NCI-H1092 (cell line): ENCODE results near the gene IDH3B.

ENCODE experiments used
- DNase-seq: peaks from one replicate; lab custom pipeline; 2025; lab: John Stamatoyannopoulos, UW

IDH3B gene

DNA sequence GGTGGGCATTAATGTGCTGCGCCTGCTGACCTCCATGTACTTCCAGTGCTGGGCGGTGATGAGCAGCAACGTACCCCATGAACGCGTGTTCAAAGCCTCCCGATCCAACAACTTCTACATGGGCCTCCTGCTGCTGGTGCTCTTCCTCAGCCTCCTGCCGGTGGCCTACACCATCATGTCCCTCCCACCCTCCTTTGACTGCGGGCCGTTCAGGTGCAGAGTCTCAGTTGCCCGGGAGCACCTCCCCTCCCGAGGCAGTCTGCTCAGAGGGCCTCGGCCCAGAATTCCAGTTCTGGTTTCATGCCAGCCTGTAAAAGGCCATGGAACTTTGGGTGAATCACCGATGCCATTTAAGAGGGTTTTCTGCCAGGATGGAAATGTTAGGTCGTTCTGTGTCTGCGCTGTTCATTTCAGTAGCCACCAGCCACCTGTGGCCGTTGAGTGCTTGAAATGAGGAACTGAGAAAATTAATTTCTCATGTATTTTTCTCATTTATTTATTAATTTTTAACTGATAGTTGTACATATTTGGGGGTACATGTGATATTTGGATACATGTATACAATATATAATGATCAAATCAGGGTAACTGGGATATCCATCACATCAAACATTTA is 46.8 kb downstream of the IDH3B start:
- DNase-seq: no peak

DNA sequence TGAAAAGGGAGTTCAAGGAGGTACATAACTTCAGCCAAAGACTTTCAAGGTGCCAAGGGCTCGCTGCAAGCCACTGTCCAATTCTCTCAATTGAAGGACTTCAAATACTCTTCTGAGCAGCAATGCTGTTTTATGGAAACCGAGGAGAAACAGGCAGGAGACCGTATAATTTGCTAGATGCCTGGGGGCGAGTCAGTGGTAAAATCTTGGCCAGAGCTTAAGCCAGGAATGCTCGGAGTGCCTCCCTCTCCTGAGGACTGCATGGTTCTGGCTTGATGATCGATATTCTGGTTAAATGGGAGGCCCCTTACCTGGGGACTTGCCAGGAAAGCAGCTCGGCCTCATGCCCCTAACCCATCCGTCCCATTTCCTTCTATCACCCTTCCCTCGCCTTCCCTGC is 47.4 kb downstream of the IDH3B start:
- DNase-seq: no peak

GRCh38 chr20:2612073-2612472 is 51.9 kb downstream of the IDH3B start:
- no peak for DNase-seq

DNA sequence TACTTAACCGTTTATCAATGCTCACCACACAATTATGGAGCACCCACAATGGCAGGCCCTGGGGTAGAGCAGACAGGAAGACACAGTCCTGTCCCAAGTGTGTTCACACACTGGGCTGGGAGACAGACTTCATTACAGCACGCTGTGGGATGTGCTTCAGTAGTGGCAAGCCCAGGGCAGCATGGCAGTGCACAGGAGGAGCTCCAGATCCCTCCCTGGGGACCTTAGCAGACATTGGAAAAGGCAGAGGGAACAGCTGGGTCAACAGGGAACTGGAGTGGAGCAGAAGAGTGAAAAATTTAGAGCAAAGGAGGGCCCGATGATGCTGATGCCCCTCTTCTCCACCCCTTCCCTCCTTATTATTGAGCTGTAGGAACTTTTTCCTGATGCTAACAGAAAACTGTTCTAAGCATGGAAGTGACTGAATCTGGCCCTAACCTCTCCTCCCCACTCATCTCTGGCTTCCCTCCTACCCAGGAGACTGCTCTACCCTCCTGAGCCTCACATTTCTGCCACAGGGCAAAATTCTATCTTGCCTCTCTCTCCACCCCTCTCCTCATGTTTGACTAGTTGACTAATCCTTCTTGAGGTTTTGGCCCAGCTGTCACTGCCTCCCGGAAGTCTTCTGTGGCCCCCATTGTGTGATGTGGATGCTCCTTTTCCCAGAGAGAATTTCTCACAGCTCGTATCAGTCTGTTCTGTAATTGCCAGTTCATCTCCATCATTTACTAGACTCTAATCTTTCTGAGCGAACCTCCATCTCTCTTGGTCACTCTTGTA is 52.9 kb downstream of the IDH3B start:
- peak; percentile 28 for DNase-seq

- DNase-seq: no peak
Observed at GRCh38 chr20:2610326-2610725, 53.7 kb downstream of the IDH3B start.
